Gastroesophageal sphincter (tissue), 4 donors: ENCODE measurements around the gene MOB3A. TPM values are rescaled to one million over a fixed set of nuclear protein-coding genes. Genes with fewer than 3 reads are reported as not detected.
"Not testable (repeated sequence)": the region's sequence is repeated elsewhere in the genome, so short reads cannot be mapped to it uniquely, and the experiment has no call there.

ENCODE experiments used
- ATAC-seq: fragments of 150-250 bp; one replicate; pipeline ENCODE4 v1.9.1; 2016; ENCODE audit warnings: mild to moderate bottlenecking, moderate library complexity
- H3K27ac ChIP-seq, 4 donors: fragments of 200-600 bp; sonication (generic) in 3 of 4; 1 replicate in 3 of 4; 2 replicates in 1 of 4; pipeline ENCODE4 v1.5.1; 2016 to 2019
- H3K27me3 ChIP-seq: fragments of 200-600 bp; sonication (generic); one replicate; pipeline ENCODE4 v1.5.1; 2019
- H3K36me3 ChIP-seq, 2 donors: fragments of 200-600 bp; sonication (generic); one replicate each; pipeline ENCODE4 v1.5.1; 2019; ENCODE audit warnings: control low read depth in 1 of 2
- H3K4me1 ChIP-seq, 3 donors: fragments of 200-600 bp; sonication (generic); 1 replicate in 2 of 3; 2 replicates in 1 of 3; pipeline ENCODE4 v1.5.1; 2016 to 2019; ENCODE audit warnings: control low read depth in 2 of 3
- H3K4me3 ChIP-seq, 2 donors: fragments of 200-600 bp; sonication (generic); one replicate each; pipeline ENCODE4 v1.5.1; 2019; ENCODE audit warnings: mild to moderate bottlenecking in 1 of 2, moderate library complexity in 1 of 2
- H3K9me3 ChIP-seq, 3 donors: fragments of 200-600 bp; sonication (generic); one replicate each; pipeline ENCODE4 v1.5.1; 2017 to 2019; ENCODE audit warnings: control low read depth in 2 of 3
- CTCF ChIP-seq, 4 experiments: fragments of 200-600 bp in 2 of 4; fragments of 450-650 bp in 2 of 4; sonication (generic) in 1 of 4; IDR thresholded peaks; one replicate each; pipeline ENCODE4 v1.5.1; 2017 to 2019; ENCODE audit warnings: antibody characterized with exemption in 4 of 4, mild to moderate bottlenecking in 2 of 4, moderate library complexity in 2 of 4
- EP300 ChIP-seq: sonication (generic); formaldehyde crosslinking; IDR thresholded peaks from one replicate; pipeline ENCODE4 v1.6.1; 2017; ENCODE audit warnings: antibody characterized with exemption, mild to moderate bottlenecking
- POLR2A ChIP-seq, 2 donors: fragments of 450-650 bp; IDR thresholded peaks; one replicate each; pipeline ENCODE4 v1.6.1; 2017; ENCODE audit warnings: antibody characterized with exemption in 2 of 2, mild to moderate bottlenecking in 2 of 2, moderate library complexity in 1 of 2
- POLR2AphosphoS5 ChIP-seq: sonication (generic); formaldehyde crosslinking; IDR thresholded peaks from one replicate; pipeline ENCODE4 v1.6.1; 2017; ENCODE audit warnings: antibody characterized with exemption
- WGBS, 2 donors: methylation state at CpG; one replicate each; pipeline ENCODE4 v1.1.5; 2018; ENCODE audit warnings: low coverage in 1 of 2; 5-methylcytosine and 5-hydroxymethylcytosine counted together
- total RNA-seq, 4 donors: library from RNA; depleted of rRNA; stranded (reverse); fragments of >200 nt; gene quantifications; one replicate each; pipeline ENCODE4 v1.1.0, GENCODE V29; 2016

Gene MOB3A
- total RNA-seq, 4 donors from 2014 or later = 29.0 to 69.9 (median 38.6) TPM

GRCh38 chr19:2099937-2100718 lies 4.0 kb upstream of the MOB3A start:
- Histone ChIP-seq H3K27ac (no peak overlapping the region), H3K9me3 (peaks cover 0 to under 1% (median 0%) of the 10 kb centered on the region in 3 donors), H3K36me3 (peaks cover 0 to 53% of the 10 kb centered on the region in 2 donors), H3K4me1 (peaks cover 0 to 23% (median 12%) of the 10 kb centered on the region in 3 donors), H3K27me3 (no peaks in the 10 kb centered on the region), H3K4me3 (no peak overlapping the region)
- no peak for ATAC-seq
- 60% methylated on average over 3 of the region's 39 CpGs; no CpG with 5 or more reads in 1 of the 2 donors for WGBS, 2 donors
- TF ChIP-seq POLR2AphosphoS5 (no peak), EP300 (no peak), CTCF (IDR thresholded peaks at IDR 0.05) (no peak), POLR2A (IDR thresholded peaks at IDR 0.05) (no peak)

- TF ChIP-seq CTCF (IDR thresholded peaks at IDR 0.05) = no peak
- no peak for TF ChIP-seq POLR2AphosphoS5
- no peak for TF ChIP-seq POLR2A (IDR thresholded peaks at IDR 0.05)
- no peak for TF ChIP-seq EP300
- Histone ChIP-seq H3K9me3 (no peaks in the 10 kb centered on the region), H3K27ac (peak overlapping the region in 3 of 4 donors; percentile 15 to 99 (median 28)), H3K27me3 (no peaks in the 10 kb centered on the region), H3K4me1 (peaks cover 0 to 34% (median 18%) of the 10 kb centered on the region in 3 donors), H3K4me3 (no peak overlapping the region), H3K36me3 (peaks cover 0 to 49% of the 10 kb centered on the region in 2 donors)
- WGBS, 2 donors = 40% methylated on average over 1 of the region's 16 CpGs; no CpG with 5 or more reads in 1 of the 2 donors
- ATAC-seq = no peak
Measured at GRCh38 chr19:2099054-2099501, 3.0 kb upstream of the MOB3A start.

GRCh38 chr19:2097886-2098327 lies 1.8 kb upstream of the MOB3A start:
- ATAC-seq = no peak

GRCh38 chr19:2097203-2097885 lies 1.2 kb upstream of the MOB3A start:
- ATAC-seq = no peak
- Histone ChIP-seq H3K4me3 (peak overlapping the region; percentile 29 to 67), H3K9me3 (no peaks in the 10 kb centered on the region), H3K27me3 (no peaks in the 10 kb centered on the region), H3K27ac (peak overlapping the region; percentile 29 to 99 (median 90)), H3K4me1 (peaks cover 0 to 51% (median 21%) of the 10 kb centered on the region in 3 donors), H3K36me3 (peaks cover 0 to 35% of the 10 kb centered on the region in 2 donors)
- 0% methylated on average over 3 of the region's 30 CpGs; no CpG with 5 or more reads in 1 of the 2 donors for WGBS, 2 donors
- TF ChIP-seq POLR2AphosphoS5 (no peak), POLR2A (IDR thresholded peaks at IDR 0.05) (no peak), CTCF (IDR thresholded peaks at IDR 0.05) (no peak), EP300 (no peak)

More at GRCh38 chr19:2097886-2098327, 1.8 kb upstream of the MOB3A start:
- Histone ChIP-seq H3K4me3 (peak overlapping the region in 1 of 2 donors; percentile 67), H3K36me3 (peaks cover 0 to 41% of the 10 kb centered on the region in 2 donors), H3K4me1 (peaks cover 0 to 46% (median 20%) of the 10 kb centered on the region in 3 donors), H3K9me3 (no peaks in the 10 kb centered on the region), H3K27ac (peak overlapping the region in 3 of 4 donors; percentile 84 to 99 (median 95)), H3K27me3 (no peaks in the 10 kb centered on the region)
- WGBS, 2 donors = no CpG with 5 or more reads among the region's 23 CpGs
- TF ChIP-seq POLR2AphosphoS5 = no peak

- no peaks in the 10 kb centered on the region for H3K9me3 ChIP-seq
- H3K27ac ChIP-seq = peak within 1 kb of the TSS; percentile 78 to 99 (median 96)
- no peaks in the 10 kb centered on the region for H3K27me3 ChIP-seq
- peak; percentile 91 for ATAC-seq
- peaks cover 0 to 28% of the 10 kb centered on the region in 2 donors for H3K36me3 ChIP-seq
- H3K4me1 ChIP-seq = peaks cover 0 to 58% (median 23%) of the 10 kb centered on the region in 3 donors
- TF ChIP-seq CTCF (IDR thresholded peaks at IDR 0.05) (peak in 3 of 4 experiments; percentile 48 to 62 (median 57)), EP300 (no peak), POLR2A (IDR thresholded peaks at IDR 0.05) (peak in 1 of 2 donors; percentile 30), POLR2AphosphoS5 (peak; percentile 45)
- 0% methylated on average over 1 of the region's 70 CpGs; no CpG with 5 or more reads in 1 of the 2 donors for WGBS, 2 donors
- peak within 1 kb of the TSS; percentile 59 to 67 for H3K4me3 ChIP-seq
Measured at GRCh38 chr19:2096480-2097202, 515 bp upstream of the MOB3A start, which contains the start of gene IZUMO4. Gene IZUMO4 (plus strand): TSS chr19:2096915. CDS start chr19:2096946, 31 bp downstream.

GRCh38 chr19:2091926-2092525 lies 4.1 kb downstream of the MOB3A start:
- H3K27ac ChIP-seq = peak overlapping the region in 3 of 4 donors; percentile 56 to 99 (median 95)
- H3K36me3 ChIP-seq, H3K9me3 ChIP-seq, H3K27me3 ChIP-seq, H3K4me3 ChIP-seq, ATAC-seq: not testable (repeated sequence)
- peaks cover 0 to 88% (median 39%) of the 10 kb centered on the region in 3 donors for H3K4me1 ChIP-seq
- whole genome bisulfite sequencing, 2 donors = 88 to 93% methylated on average over 6 to 8 of the region's 13 CpGs
